Left colon (tissue), 2 donors: Measurements from ENCODE around the gene FURIN. TPM values are rescaled to one million over a fixed set of nuclear protein-coding genes. Genes with fewer than 3 reads are reported as not detected.
A peak's percentile ranks its signal among the peaks of the same experiment; 100 is the strongest.

Source experiments
- ATAC-seq: fragments of 200-7000 bp; cut with Tn5 transposase; one replicate; pipeline ENCODE4 v1.9.1; 2020; ENCODE audit warnings: mild to moderate bottlenecking, moderate library complexity
- DNase-seq, 2 donors: peaks; one replicate each; pipeline ENCODE4 v3.0.0-alpha.2; 2020
- intact Hi-C, 2 donors: fragments of 100-400 bp; cut with DNase I in 1 of 2; cut with micrococcal nuclease in 1 of 2; formaldehyde crosslinking; loops; one replicate each; pipeline versions ENCODE4 v1.11.2 to v1.14.0; 2022; cut with DNase I, micrococcal nuclease
- total RNA-seq, 2 donors: library from RNA; stranded (reverse); fragmentation: NEBNext Ultra II Directional; extraction: Animal tissue kit (Norgen Biotek cat#: 25700); gene quantifications; one replicate each; pipeline ENCODE4 v1.2.1, GENCODE V29; 2021
- donor health status: DM: no; HTN: no; CAD: no.
- donor health status: DM: yes; HTN: yes; CAD: no.

Gene FURIN
- total RNA-seq, 2 donors from 2014 or later, result 74.0 to 101 TPM

GRCh38 chr15:90877315-90877714 is 8.9 kb downstream of the FURIN start:
- DNase-seq (no peak), ATAC-seq (no peak)
- intact Hi-C loops, result loop anchor here in 1 of 2 donors (10.0 kb wide), 1 partner anchor 163 kb away; the partner anchor contains the start of gene BLM

DNA sequence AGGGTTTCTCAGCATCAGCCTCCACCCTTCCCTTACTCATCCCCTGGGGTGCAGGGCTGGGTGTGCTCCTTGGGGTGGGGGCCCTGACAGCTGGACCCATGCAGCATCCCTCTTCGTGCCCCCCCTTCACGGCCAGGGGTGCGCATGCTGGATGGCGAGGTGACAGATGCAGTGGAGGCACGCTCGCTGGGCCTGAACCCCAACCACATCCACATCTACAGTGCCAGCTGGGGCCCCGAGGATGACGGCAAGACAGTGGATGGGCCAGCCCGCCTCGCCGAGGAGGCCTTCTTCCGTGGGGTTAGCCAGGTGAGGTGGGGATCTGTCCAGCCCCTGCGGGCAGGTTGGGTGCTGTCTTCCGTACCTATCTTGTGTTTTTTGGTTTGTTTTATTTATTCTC is 9.6 kb downstream of the FURIN start:
- ATAC-seq (no peak), DNase-seq (no peak)
- intact Hi-C loops, result loop anchor here in 1 of 2 donors (10.0 kb wide), 1 partner anchor 163 kb away; the partner anchor contains the start of gene BLM

DNA sequence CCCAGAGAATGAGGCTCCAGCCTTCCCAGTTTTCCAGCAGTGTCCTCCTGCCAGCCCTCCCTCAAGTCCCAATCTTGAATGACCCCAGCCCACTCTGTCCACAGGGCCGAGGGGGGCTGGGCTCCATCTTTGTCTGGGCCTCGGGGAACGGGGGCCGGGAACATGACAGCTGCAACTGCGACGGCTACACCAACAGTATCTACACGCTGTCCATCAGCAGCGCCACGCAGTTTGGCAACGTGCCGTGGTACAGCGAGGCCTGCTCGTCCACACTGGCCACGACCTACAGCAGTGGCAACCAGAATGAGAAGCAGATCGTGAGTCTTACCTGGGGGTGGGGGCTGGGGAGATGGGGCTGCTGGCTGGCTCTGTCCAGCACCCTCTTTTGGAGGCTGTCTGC is 10.3 kb downstream of the FURIN start:
- DNase-seq (no peak), ATAC-seq (no peak)
- intact Hi-C loops, result loop anchor here in 1 of 2 donors (10.0 kb wide), 1 partner anchor 164 kb away; the partner anchor contains the start of gene BLM

DNA sequence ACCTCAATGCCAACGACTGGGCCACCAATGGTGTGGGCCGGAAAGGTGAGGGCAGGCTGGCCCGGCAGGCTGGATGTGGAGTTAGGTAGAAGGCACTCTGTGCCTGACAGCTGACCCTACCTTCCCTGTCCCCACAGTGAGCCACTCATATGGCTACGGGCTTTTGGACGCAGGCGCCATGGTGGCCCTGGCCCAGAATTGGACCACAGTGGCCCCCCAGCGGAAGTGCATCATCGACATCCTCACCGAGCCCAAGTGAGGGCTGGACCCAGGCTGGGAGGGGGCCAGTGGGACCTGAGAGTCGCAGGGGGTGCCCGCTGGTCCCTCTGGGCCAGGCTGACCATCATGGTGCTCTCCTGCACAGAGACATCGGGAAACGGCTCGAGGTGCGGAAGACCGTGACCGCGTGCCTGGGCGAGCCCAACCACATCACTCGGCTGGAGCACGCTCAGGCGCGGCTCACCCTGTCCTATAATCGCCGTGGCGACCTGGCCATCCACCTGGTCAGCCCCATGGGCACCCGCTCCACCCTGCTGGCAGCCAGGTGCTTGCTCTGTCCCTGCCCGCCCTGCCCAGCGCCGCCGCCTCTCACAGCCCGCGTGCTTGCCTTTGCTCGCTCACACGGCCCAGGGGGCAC is 11.5 kb downstream of the FURIN start:
- DNase-seq, result no peak
- ATAC-seq, result no peak
- intact Hi-C loops, result loop anchor here in 1 of 2 donors (10.0 kb wide), 1 partner anchor 165 kb away; the partner anchor contains the start of gene BLM

DNA sequence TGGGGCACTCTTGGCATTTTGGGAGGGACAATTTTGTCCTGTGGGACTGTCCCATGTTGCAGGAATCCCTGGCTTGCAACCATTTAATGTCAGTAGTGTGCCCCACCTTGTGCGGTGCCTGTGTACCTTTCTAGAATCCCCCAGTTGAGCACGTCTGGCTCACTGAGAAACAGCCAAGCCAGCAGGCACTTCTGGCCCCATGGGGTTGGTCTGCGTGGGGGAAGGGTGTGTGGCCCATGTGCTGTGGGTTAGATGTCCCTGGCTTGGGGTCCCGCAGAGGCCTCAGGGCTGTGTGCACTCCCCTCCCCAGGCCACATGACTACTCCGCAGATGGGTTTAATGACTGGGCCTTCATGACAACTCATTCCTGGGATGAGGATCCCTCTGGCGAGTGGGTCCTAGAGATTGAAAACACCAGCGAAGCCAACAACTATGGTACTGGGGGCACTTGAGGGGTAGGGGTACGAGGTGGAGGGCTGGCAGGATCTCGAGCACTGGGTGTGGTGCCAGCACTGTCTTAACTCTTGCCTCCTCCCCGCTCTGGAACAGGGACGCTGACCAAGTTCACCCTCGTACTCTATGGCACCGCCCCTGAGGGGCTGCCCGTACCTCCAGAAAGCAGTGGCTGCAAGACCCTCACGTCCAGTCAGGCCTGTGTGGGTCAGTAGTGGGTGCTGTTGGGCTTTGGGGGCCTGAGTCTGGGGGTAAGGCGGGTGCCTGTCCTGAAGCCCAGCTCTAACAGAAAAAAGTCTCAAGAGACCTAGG is 12.2 kb downstream of the FURIN start:
- DNase-seq, result no peak
- intact Hi-C loops, result no loop called here
- ATAC-seq, result no peak

DNA sequence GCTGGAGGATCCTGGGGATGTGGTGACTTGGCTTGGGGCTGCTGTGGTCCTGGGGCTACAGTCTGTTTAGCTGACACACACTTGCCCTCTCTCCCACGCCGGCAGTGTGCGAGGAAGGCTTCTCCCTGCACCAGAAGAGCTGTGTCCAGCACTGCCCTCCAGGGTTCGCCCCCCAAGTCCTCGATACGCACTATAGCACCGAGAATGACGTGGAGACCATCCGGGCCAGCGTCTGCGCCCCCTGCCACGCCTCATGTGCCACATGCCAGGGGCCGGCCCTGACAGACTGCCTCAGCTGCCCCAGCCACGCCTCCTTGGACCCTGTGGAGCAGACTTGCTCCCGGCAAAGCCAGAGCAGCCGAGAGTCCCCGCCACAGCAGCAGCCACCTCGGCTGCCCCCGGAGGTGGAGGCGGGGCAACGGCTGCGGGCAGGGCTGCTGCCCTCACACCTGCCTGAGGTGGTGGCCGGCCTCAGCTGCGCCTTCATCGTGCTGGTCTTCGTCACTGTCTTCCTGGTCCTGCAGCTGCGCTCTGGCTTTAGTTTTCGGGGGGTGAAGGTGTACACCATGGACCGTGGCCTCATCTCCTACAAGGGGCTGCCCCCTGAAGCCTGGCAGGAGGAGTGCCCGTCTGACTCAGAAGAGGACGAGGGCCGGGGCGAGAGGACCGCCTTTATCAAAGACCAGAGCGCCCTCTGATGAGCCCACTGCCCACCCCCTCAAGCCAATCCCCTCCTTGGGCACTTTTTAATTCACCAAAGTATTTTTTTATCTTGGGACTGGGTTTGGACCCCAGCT is 13.0 kb downstream of the FURIN start:
- DNase-seq, result no peak
- intact Hi-C loops, result no loop called here
- ATAC-seq, result no peak

DNA sequence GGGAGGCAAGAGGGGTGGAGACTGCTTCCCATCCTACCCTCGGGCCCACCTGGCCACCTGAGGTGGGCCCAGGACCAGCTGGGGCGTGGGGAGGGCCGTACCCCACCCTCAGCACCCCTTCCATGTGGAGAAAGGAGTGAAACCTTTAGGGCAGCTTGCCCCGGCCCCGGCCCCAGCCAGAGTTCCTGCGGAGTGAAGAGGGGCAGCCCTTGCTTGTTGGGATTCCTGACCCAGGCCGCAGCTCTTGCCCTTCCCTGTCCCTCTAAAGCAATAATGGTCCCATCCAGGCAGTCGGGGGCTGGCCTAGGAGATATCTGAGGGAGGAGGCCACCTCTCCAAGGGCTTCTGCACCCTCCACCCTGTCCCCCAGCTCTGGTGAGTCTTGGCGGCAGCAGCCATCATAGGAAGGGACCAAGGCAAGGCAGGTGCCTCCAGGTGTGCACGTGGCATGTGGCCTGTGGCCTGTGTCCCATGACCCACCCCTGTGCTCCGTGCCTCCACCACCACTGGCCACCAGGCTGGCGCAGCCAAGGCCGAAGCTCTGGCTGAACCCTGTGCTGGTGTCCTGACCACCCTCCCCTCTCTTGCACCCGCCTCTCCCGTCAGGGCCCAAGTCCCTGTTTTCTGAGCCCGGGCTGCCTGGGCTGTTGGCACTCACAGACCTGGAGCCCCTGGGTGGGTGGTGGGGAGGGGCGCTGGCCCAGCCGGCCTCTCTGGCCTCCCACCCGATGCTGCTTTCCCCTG is 13.8 kb downstream of the FURIN start:
- ATAC-seq, result no peak
- no peak for DNase-seq
- intact Hi-C loops, result no loop called here

DNA sequence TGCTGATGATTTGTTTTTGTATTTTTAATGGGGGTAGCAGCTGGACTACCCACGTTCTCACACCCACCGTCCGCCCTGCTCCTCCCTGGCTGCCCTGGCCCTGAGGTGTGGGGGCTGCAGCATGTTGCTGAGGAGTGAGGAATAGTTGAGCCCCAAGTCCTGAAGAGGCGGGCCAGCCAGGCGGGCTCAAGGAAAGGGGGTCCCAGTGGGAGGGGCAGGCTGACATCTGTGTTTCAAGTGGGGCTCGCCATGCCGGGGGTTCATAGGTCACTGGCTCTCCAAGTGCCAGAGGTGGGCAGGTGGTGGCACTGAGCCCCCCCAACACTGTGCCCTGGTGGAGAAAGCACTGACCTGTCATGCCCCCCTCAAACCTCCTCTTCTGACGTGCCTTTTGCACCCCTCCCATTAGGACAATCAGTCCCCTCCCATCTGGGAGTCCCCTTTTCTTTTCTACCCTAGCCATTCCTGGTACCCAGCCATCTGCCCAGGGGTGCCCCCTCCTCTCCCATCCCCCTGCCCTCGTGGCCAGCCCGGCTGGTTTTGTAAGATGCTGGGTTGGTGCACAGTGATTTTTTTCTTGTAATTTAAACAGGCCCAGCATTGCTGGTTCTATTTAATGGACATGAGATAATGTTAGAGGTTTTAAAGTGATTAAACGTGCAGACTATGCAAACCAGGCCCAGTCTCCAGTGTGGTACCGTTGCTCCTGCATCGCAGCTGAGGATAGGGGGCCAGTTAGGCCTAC is 14.6 kb downstream of the FURIN start:
- no peak for DNase-seq
- ATAC-seq, result no peak
- intact Hi-C loops, result no loop called here

DNA sequence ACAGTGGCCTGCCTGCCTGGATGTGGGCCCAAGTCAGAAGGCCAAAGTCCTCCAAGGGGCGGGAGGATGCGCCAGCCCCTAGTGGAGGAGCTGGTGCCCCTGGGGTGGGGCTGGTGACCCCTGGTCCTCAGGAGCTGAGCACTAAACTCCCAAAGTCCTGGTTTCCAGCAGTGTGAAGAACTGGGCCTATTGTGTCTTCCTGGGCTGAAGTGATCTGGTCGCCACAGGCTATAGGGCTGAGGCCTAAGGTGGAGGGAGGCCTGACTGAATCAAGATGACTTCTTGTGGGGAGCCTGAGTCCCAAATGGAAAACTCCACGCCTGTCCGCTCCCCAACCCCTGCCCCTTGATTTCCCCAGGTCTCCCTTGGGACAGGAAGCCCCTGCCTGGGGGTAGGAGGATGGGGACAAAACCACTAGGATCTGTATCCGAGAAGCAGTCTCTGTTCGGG is 15.2 kb downstream of the FURIN start:
- intact Hi-C loops, result no loop called here
- DNase-seq (no peak), ATAC-seq (peak; percentile 18)

DNA sequence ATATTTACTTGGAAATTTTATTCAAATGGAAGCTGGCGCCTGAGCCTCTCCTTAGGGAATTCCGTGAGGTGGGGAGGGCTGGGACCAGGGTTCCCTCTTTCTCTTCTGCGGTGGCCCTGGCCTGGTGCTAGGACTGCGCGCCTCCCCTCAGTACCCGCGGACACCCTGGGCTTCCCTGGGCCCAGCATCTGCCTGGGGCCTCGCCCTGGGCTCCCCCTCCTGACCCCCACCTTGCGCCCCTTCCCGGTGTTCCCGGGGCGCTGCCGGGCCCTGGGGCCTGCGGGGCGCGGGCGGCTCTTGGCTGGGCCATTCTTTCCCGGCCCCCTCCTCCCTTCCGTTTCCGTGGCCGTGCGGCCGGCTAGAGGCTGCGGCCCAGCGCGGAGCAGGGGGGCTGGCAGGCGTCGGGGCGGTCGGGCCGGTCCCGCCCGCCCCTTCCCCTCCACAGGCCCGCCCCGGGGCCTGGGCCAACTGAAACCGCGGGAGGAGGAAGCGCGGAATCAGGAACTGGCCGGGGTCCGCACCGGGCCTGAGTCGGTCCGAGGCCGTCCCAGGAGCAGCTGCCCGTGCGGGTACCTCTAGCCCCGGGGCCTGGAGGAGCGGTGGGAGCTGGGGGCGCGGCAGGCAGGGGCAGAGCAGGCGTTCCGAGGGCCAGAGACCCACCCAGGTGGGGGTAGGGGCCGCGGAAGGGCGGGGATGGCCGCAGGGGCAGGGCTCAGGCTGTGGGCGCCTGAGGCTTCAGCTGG is 15.8 kb downstream of the FURIN start, which contains the start of gene FES:
Gene FES, plus strand, starts transcription at position 529 of the 743 bp plus-strand sequence. CDS start 542 bp downstream, outside the sequence.
- intact Hi-C loops, result no loop called here
- ATAC-seq, result peak; percentile 63
- peak; percentile 56 to 69 for DNase-seq

DNA sequence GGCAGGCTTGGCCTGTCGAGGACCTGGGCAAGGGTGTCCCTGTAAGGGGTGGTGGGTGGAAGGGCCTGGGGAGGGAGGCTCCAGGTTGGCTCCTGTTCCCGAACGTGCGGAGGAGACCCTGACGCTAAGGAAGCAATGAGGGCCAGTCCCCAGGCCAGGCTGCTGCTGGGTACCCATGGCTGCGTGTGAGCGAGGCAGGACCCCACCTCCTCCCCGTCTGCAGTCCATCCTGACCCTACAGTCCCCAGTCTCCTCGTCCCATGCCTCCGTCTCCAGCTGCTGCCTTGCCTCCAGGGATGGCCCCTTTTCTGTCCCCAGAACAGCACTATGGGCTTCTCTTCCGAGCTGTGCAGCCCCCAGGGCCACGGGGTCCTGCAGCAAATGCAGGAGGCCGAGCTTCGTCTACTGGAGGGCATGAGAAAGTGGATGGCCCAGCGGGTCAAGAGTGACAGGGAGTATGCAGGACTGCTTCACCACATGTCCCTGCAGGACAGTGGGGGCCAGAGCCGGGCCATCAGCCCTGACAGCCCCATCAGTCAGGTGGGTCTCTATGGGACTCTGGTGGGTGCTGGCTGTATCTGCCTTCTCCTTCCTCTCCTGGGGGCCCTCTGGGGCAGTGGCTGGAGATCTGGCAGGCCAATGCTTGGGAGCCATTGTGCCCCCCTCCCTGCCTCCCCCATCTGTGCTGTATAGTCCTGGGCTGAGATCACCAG is 16.5 kb downstream of the FURIN start:
- no peak for DNase-seq
- intact Hi-C loops, result loop anchor here in 1 of 2 donors (5.0 kb wide), 1 partner anchor 238 kb away; no protein-coding TSS in a partner anchor
- ATAC-seq, result peak; percentile 1

DNA sequence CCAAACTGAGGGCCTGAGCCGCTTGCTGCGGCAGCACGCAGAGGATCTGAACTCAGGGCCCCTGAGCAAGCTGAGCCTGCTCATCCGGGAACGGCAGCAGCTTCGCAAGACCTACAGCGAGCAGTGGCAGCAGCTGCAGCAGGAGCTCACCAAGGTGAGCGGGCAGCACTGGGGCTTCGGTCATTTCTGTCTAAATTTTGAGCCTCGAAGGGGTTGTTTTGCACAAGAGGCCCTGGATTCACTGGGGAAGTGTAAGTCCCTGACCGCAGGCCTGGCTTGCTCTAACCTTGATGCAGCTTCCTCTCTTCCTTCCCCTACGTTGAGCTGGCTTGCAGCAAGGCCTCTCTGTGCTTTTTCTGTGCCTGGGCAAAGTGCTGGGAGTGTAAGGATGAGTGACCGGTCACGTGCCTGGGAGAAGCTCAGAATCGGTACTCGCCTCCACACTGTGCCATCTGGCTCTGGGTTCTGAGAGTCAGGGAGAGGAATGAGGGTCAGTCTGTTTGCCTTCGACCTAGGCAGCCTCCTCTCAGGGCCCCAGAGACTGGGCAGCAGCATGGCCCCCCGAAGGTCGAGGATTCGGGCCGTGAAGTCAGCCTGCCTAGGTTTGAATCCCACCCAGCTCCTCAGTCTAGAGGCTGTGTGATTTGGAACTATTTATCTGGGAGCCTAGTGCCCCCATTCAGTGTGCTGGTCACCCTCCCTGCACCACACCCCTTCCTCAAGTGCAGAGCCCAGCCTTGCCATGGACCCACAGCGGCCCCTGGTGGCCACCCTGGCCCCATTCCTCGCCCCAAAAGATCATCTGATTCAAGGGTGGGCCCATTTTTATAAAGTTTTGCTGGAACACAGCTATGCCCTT is 17.3 kb downstream of the FURIN start:
- peak; percentile 57 to 82 for DNase-seq
- ATAC-seq, result peak; percentile 60
- intact Hi-C loops, result loop anchor here (2.0 to 5.0 kb wide), 2 partner anchors 237 to 238 kb away; no protein-coding TSS in a partner anchor

DNA sequence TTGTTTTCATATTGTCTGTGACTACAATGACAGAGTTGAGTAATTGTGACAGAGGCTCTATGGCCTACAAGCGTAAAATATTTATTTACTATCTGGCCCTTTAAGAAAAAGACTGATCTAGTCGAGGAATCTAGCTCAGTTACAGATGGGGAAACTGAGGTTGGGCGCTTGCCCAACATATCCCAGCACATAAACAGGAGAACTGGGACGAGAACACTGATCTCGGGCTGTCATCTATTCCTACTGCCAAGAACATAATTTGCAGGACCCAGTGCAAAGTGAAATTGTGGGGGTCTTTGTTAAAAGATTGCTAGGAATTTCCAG is 17.9 kb downstream of the FURIN start:
- ATAC-seq, result no peak
- no peak for DNase-seq
- intact Hi-C loops, result loop anchor here (2.0 to 5.0 kb wide), 2 partner anchors 237 to 239 kb away; no protein-coding TSS in a partner anchor

DNA sequence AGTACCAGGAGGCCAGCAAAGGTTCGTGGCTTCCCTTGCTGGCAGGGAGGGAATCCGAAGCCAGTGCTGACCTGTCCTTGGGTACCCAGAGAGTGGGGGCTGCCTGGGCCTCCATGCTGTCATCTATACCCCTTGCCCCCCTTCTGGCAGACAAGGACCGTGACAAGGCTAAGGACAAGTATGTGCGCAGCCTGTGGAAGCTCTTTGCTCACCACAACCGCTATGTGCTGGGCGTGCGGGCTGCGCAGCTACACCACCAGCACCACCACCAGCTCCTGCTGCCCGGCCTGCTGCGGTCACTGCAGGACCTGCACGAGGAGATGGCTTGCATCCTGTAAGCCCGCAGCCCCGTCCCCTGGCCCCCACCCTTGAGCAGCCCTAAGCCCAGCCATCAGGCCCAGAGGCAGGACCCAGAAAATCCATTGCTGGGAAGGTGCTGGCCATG is 18.7 kb downstream of the FURIN start:
- intact Hi-C loops, result loop anchor here (2.0 to 5.0 kb wide), 2 partner anchors 238 to 240 kb away; no protein-coding TSS in a partner anchor
- no peak for DNase-seq
- no peak for ATAC-seq

DNA sequence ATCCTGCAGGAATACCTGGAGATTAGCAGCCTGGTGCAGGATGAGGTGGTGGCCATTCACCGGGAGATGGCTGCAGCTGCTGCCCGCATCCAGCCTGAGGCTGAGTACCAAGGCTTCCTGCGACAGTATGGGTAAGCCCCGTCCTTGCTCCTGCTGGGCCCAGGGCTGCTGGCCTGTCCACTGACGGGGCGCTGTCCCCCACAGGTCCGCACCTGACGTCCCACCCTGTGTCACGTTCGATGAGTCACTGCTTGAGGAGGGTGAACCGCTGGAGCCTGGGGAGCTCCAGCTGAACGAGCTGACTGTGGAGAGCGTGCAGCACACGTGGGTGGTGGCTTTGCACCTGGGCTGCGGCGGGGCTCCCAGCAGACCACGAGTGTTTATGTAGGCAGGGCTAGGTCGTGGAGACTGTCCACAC is 20.9 kb downstream of the FURIN start:
- DNase-seq, result no peak
- no peak for ATAC-seq
- intact Hi-C loops, result loop anchor here in 1 of 2 donors (5.0 kb wide), 1 partner anchor 242 kb away; no protein-coding TSS in a partner anchor
